HG03039 (cell line): Measurements from ENCODE around the gene MOV10L1.
"Not testable (repeated sequence)": the region's sequence is repeated elsewhere in the genome, so short reads cannot be mapped to it uniquely, and the experiment has no call there.

Source experiments
- ATAC-seq: cut with Tn5 transposase; IDR thresholded peaks from one replicate; pipeline ENCODE4 v1.9.1; 2021; ENCODE audit warnings: mild to moderate bottlenecking, moderate library complexity; ENCODE audit not compliant: unreplicated experiment

Gene MOV10L1

GRCh38 chr22:50199829-50200460, 110.1 kb downstream of the MOV10L1 start:
- ATAC-seq, result no peak

- peak; percentile 52 for ATAC-seq
Observed at GRCh38 chr22:50200461-50201190, 110.8 kb downstream of the MOV10L1 start, which contains the start of gene SELENOO. TSS of gene SELENOO (plus strand) at chr22:50201011. CDS start at chr22:50201037, 26 bp downstream.

- ATAC-seq, result peak; percentile 8
Observed at GRCh38 chr22:50201191-50202129, 111.7 kb downstream of the MOV10L1 start.

- ATAC-seq, result no peak
Observed at GRCh38 chr22:50202130-50202666, 112.4 kb downstream of the MOV10L1 start.

- ATAC-seq, result no peak
Observed at GRCh38 chr22:50203288-50203687, 113.5 kb downstream of the MOV10L1 start.

- ATAC-seq, result no peak
Observed at GRCh38 chr22:50204571-50204970, 114.8 kb downstream of the MOV10L1 start.

- ATAC-seq, result not testable (repeated sequence)
Observed at GRCh38 chr22:50204998-50205397, 115.2 kb downstream of the MOV10L1 start.

- no peak for ATAC-seq
Observed at GRCh38 chr22:50205781-50206569, 116.2 kb downstream of the MOV10L1 start.

GRCh38 chr22:50206599-50206998, 116.8 kb downstream of the MOV10L1 start:
- no peak for ATAC-seq

GRCh38 chr22:50207383-50208140, 117.8 kb downstream of the MOV10L1 start:
- no peak for ATAC-seq

- ATAC-seq, result no peak
Observed at GRCh38 chr22:50208430-50208938, 118.7 kb downstream of the MOV10L1 start.

- ATAC-seq, result no peak
Observed at GRCh38 chr22:50208939-50209892, 119.4 kb downstream of the MOV10L1 start.

GRCh38 chr22:50209893-50210292, 120.1 kb downstream of the MOV10L1 start:
- ATAC-seq, result no peak

- ATAC-seq, result no peak
Observed at GRCh38 chr22:50210378-50211139, 120.8 kb downstream of the MOV10L1 start.

GRCh38 chr22:50211147-50211546, 121.3 kb downstream of the MOV10L1 start:
- ATAC-seq, result no peak
